ENCODE data around the gene HAP1.

GRCh38 chr17:41750862-41751261 is 16.4 kb upstream of the HAP1 start:
- TF ChIP-seq CTCF (IDR thresholded peaks at IDR 0.05) = no peak
- no peak for TF ChIP-seq RXRA (IDR thresholded peaks at IDR 0.05; ENCODE audit: borderline replicate concordance, low read depth)
- no peak for TF ChIP-seq POLR2AphosphoS5 (IDR thresholded peaks at IDR 0.05; ENCODE audit: low read depth, low read length)
- no peak for TF ChIP-seq MAX (IDR thresholded peaks at IDR 0.05; ENCODE audit: low read depth)
- no peak for TF ChIP-seq GATA2 (CRISPR knock-in tag; IDR thresholded peaks at IDR 0.05)
- TF ChIP-seq FOXM1 (IDR thresholded peaks at IDR 0.05; ENCODE audit: low read depth) = no peak
- TF ChIP-seq TAF1 (IDR thresholded peaks at IDR 0.05; ENCODE audit: borderline replicate concordance, low read depth, low read length) = no peak
- no peak for TF ChIP-seq EZH2phosphoT487 (IDR thresholded peaks at IDR 0.05; ENCODE audit: borderline replicate concordance, low read depth)
- TF ChIP-seq RFX5 (IDR thresholded peaks at IDR 0.05; ENCODE audit: low read length) = no peak
- no peak for TF ChIP-seq YY1 (IDR thresholded peaks at IDR 0.05; ENCODE audit: low read depth)
- TF ChIP-seq REST (IDR thresholded peaks at IDR 0.05; ENCODE audit: low read depth, low read length) = no peak
- no peak for TF ChIP-seq SIN3A (IDR thresholded peaks at IDR 0.05; ENCODE audit: borderline replicate concordance, low read depth, low read length)

Data from SK-N-SH (cell line).